Activated CD4-positive, alpha-beta T cell treated with anti-CD3 and anti-CD28 coated beads for 48 hours (primary cell): Measurements from ENCODE around the gene STRBP.
"Not testable (repeated sequence)": the region's sequence is repeated elsewhere in the genome, so short reads cannot be mapped to it uniquely, and the experiment has no call there.

Experiments used
- DNase-seq: peaks from one replicate; pipeline ENCODE4 v3.0.0-alpha.2; 2020

Gene STRBP

GRCh38 chr9:123187131-123187530 lies 81.3 kb downstream of the STRBP start:
- no peak for DNase-seq

- not testable (repeated sequence) for DNase-seq
Observed at GRCh38 chr9:123186029-123186428, 82.4 kb downstream of the STRBP start.

GRCh38 chr9:123176949-123177348 lies 91.4 kb downstream of the STRBP start:
- DNase-seq = no peak

- DNase-seq = no peak
Observed at GRCh38 chr9:123175854-123176629, 92.3 kb downstream of the STRBP start.

- DNase-seq = no peak
Observed at GRCh38 chr9:123174887-123175518, 93.4 kb downstream of the STRBP start.

- DNase-seq = no peak
Observed at GRCh38 chr9:123174079-123174478, 94.3 kb downstream of the STRBP start.

- DNase-seq = no peak
Observed at GRCh38 chr9:123169926-123170325, 98.5 kb downstream of the STRBP start.

- no peak for DNase-seq
Observed at GRCh38 chr9:123168586-123168985, 99.8 kb downstream of the STRBP start.

GRCh38 chr9:123167474-123167873 lies 100.9 kb downstream of the STRBP start:
- DNase-seq = no peak

GRCh38 chr9:123165813-123166212 lies 102.6 kb downstream of the STRBP start:
- no peak for DNase-seq

- DNase-seq = no peak
Observed at GRCh38 chr9:123164285-123164684, 104.1 kb downstream of the STRBP start.

- no peak for DNase-seq
Observed at GRCh38 chr9:123162791-123163345, 105.5 kb downstream of the STRBP start.

GRCh38 chr9:123162360-123162759 lies 106.0 kb downstream of the STRBP start:
- DNase-seq = no peak

GRCh38 chr9:123157221-123157620 lies 111.2 kb downstream of the STRBP start:
- no peak for DNase-seq

GRCh38 chr9:123150708-123151503 lies 117.5 kb downstream of the STRBP start:
- DNase-seq = no peak

GRCh38 chr9:123149067-123149466 lies 119.3 kb downstream of the STRBP start:
- no peak for DNase-seq

GRCh38 chr9:123138163-123138562 lies 130.2 kb downstream of the STRBP start:
- no peak for DNase-seq

- DNase-seq = no peak
Observed at GRCh38 chr9:123135430-123135829, 133.0 kb downstream of the STRBP start.

GRCh38 chr9:123132696-123133095 lies 135.7 kb downstream of the STRBP start:
- no peak for DNase-seq

- DNase-seq = no peak
Observed at GRCh38 chr9:123131993-123132392, 136.4 kb downstream of the STRBP start.

- no peak for DNase-seq
Observed at GRCh38 chr9:123131258-123131657, 137.1 kb downstream of the STRBP start.

GRCh38 chr9:123129423-123129822 lies 139.0 kb downstream of the STRBP start:
- no peak for DNase-seq

GRCh38 chr9:123128591-123128990 lies 139.8 kb downstream of the STRBP start:
- no peak for DNase-seq
